GM18505 (cell line): ENCODE results near the gene CDH24.

Experiments used
- ATAC-seq: cut with Tn5 transposase; IDR thresholded peaks from one replicate; pipeline ENCODE4 v1.9.1; 2021; ENCODE audit not compliant: unreplicated experiment
- POLR2A ChIP-seq: IDR thresholded peaks from 4 replicates; pipeline ENCODE4 v1.6.1; 2011; ENCODE audit warnings: borderline replicate concordance; ENCODE audit not compliant: insufficient read depth, insufficient read length; ENCODE audit errors: extremely low read depth

The CDH24 gene

DNA sequence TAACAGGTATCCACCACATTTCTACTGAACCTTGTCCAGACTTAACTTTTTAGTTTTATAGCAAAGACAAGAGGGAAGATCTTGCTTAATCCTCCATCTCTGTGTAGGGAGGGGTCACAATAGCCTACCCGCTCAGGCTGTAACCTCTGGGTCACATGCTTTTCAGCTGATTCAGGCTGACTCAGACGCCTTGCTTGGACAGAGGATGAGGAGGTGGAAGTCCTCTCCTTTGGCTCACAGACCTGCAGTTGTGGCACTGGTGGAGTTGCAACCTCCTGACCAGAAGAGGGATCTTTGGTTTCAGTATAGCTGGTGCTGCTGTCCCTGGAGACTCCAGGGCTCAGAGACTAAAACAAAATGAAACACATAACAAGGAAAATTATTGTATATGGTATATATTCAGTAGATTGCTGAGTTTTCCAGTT, 21.4 kb upstream of the CDH24 start:
- no peak for TF ChIP-seq POLR2A
- no peak for ATAC-seq

DNA sequence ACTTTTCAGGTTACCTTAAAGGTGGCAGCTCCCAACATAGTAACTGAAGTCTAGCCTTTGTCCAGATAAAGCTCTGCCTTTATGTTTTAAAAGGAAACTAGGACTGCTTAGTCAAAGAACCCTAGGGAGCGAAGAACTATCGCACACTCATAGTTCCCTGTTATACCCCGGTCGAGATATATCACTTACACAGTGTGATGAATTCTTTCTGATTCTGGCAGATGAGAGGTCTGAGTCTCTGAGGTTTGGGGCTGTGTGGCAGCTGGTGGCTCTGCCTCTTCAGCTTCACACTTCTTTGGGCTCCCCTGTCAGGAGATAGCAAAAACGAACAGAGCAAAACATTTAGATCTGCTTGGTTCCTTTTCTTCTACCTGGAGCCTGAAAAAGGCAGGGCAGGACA, 20.6 kb upstream of the CDH24 start:
- TF ChIP-seq POLR2A, result no peak
- ATAC-seq, result no peak

DNA sequence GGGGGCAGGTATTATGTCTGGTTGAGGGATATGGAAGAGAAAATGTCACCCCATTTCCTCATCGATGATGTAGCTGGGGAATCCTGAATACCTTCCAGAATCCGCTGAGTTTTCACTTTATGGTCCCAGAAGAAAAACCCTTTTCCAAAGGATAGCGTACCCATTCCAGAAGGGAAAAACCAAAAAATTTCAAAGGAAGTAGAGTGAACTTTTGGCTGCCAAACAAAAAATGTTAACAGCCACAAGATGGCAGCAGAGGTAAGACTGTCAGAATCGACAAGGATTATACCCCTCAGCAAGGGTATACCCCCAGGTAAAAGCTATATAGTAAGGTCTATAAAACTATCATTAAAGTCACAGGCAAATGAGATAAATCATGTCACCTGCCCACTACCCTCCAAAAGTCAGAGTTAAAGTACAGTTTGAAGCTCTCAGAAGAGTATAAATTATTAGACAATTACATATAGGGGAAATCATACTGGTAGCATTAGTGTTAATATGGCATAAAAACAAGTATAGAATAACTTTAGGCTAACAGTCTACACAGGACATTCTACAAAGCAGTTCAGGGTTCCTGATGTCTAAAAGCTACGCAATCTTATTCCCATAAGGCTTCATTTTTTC, 19.6 kb upstream of the CDH24 start:
- no peak for ATAC-seq
- TF ChIP-seq POLR2A, result no peak

DNA sequence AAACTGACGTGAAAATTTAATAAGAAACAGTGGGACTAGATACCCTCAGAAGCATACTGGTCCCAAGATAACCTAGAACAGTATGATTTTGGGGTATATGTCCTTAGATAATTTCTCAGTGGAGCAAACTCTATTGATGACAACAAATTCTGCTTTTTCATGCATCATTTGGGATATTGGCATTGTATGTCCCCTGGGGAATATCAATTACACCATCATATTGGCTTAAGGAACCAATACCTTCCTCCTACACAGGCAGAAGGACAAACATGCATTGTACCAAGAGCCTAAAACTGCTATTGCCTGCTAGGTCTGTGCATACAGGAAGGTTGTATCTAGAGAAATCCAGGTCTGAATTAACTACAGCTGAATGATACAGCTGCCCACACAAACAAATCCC, 17.6 kb upstream of the CDH24 start:
- TF ChIP-seq POLR2A, result no peak
- ATAC-seq, result no peak

DNA sequence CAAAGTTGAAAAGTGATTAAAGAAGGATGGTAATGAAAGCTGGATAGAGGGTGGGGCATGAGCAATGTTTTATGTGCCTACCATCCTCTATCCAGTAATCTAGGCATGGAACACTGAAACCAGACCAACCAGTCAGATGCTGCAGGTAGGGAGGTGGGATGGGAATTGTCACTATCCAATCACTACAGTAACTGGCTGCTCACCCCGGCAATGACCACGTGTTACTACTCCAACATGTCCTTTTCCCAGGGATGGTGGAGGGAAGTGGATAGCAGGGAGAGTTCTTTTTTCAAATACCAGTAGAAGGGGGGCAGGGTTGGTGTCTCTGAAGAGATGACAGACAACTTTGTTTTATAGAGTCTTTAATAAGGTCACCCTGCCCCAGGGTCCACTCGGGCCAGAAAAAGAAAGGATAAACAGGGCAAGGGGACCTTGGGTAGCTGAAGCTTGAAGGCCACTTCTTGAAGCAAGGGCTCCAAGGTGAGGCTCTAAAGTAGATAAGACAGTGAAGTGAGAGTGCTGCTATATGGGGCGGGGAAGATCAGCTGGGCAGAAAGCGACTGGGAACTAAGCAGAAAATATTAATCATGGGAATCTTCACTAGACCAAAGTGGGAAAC, 14.7 kb upstream of the CDH24 start:
- TF ChIP-seq POLR2A, result no peak
- no peak for ATAC-seq

DNA sequence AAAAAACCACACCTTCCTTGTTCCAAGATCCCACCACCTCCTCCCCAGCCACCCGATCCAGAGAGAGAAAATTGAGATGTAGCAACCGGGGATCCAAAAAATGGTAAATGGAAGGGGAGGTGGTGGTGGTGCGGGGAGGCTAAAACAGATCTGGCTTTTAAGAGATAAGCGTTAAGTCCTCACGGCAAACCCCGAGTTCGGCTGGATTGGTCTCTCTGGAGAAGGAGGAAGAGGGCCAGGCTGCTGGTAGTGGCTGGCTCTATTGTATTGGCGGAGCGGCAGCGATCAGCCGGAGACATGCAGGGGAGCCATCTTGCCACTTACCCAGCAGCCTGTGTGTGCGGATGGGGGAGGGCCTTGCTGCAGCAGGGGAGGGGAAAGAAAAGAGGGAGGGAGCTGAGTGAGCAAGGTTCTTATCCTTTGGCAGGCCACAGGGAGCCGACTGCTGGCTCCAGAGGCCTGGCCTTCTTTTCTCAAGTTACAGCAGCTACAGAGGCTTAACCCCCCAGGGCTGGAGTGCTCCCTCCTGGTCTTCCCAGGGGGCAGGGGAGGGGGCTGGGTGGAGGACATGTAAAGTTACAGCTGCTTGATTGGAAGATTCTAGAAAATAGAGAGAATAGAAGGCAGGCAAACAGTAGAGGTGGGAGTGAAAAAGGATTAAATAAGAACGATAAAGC, 14.1 kb upstream of the CDH24 start:
- no peak for ATAC-seq
- TF ChIP-seq POLR2A, result peak; percentile 83

DNA sequence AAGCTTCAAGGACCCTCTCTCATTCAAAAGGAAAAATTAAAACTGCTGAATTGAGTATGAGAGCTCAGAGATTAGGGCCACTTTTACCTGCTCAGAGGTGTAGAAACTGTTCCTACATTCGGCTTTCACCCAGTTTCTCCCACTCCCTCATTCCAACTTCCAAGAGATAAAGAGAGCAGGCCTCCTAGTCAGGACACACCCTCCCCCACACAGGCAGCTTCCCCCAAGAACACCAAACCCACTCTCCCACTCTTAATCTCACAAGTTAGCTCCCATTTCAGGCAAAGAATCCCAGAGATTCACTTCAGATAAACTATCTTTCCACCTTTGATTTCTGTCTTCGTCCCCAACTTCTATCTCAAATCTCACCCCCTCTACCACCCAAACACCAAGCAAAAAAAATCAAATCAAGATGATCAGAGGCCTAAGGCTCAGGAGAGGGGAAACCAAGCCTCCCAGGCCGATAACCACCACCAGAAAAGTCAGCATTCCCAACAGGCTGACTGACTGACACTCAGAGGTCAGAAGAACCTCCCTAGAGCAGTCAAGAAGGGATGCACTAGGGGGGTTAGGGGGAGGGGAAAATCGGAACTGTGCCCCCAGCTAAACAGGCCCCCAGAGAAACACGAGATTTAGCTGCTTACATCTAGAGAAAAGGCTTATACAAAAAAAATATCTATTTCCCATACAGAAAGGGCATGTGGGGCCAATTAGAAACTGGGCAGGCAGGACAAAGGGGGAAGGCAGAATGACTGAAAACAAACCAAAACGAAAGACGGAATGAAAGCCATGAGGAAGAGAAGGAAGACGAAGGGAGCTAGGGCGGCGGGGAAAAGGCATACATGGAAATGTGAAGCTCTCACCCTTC, 13.2 kb upstream of the CDH24 start:
- ATAC-seq, result no peak
- no peak for TF ChIP-seq POLR2A

DNA sequence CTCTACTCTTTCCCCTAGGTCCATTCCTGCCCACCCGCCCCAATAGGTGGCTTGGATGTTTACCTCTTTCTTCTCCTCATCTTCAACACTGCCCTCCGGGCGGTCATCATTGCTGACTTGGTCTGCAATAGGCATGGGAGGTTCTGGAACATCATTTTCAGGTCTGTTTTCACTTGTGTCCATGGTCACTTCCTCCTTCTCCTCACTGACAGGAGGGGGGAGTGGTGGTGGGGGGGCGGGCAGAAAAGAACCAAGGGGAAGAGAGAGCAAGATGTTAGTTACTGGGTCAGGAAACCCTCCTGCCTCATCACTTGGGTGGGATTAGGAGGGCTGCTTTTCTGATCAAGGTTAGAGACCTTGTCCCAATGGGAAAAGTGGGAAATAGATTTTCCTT, 12.1 kb upstream of the CDH24 start:
- no peak for TF ChIP-seq POLR2A
- ATAC-seq, result no peak

DNA sequence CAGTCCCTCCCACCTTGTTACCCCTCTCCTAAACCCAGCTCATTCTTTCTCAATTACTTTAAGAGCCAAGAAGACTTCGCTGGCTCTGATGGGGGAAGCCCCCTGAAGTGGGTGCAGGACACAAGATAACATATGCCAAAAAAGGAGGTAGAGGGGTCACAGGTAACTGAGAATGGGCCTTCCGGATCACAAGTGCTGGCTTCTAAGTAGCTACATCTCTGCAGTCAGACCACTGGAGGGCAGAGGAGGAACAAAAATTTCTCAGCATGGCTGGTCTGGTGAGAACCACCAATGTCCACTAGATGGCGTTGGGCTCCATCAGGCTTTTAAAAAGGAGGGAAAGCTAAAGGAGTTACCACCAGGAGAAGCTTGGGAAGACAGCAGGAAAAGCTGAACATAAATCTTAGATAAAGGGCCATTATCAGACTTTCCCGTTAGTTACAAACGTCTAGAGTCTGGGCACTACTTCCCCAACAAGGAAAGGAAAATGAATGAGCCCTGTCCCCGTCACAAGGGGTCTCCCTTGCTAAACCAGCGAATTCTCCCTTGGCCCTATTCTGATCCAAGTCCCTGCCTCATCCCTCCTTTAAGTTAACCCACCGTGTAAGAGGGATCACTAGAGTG, 11.6 kb upstream of the CDH24 start:
- peak; percentile 11 for TF ChIP-seq POLR2A
- peak; percentile 72 for ATAC-seq

DNA sequence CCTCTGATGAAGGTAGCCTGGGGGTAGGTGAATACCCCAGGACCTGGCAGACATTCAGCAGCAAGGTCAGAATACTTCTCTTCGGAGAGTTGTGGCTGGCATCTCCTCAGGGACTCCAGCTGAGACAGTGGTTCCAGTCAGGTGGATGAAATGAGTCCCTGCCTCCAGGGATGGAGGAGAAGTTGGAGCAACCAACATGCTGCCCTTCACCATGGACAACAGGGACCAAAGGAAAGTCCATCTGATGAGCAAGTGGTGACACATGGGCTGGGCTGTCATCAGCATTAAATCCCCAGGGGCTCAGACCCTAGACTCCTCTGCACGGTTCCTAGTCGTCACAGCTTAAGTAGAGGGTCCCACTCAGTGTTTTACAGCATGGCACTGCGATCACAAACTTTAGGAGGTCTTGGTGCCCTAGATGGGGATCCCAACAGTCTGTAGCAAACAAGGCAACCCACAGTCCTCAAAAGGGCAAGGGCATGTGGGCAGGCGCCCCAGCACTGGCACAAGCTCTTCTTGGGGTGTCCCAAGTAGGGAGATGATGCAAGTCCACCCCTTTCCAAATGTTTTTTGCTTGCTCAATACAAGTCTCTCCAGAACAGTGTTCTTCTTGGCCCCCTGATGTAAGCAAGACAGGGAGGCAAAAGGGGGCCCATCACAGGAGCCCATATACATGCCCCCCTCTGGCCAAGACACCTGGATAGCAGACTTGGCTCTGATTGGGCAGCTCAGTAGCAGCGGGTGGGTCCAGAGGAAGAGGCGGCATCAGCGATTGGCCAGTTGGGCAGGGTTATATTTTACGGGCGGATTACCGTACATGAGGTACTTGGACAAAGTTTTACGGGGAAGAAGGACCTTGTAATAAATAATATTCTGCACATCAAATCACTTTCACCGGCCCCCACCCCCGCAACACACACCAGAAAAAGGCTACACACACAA, 10.8 kb upstream of the CDH24 start:
- ATAC-seq, result no peak
- TF ChIP-seq POLR2A, result no peak

DNA sequence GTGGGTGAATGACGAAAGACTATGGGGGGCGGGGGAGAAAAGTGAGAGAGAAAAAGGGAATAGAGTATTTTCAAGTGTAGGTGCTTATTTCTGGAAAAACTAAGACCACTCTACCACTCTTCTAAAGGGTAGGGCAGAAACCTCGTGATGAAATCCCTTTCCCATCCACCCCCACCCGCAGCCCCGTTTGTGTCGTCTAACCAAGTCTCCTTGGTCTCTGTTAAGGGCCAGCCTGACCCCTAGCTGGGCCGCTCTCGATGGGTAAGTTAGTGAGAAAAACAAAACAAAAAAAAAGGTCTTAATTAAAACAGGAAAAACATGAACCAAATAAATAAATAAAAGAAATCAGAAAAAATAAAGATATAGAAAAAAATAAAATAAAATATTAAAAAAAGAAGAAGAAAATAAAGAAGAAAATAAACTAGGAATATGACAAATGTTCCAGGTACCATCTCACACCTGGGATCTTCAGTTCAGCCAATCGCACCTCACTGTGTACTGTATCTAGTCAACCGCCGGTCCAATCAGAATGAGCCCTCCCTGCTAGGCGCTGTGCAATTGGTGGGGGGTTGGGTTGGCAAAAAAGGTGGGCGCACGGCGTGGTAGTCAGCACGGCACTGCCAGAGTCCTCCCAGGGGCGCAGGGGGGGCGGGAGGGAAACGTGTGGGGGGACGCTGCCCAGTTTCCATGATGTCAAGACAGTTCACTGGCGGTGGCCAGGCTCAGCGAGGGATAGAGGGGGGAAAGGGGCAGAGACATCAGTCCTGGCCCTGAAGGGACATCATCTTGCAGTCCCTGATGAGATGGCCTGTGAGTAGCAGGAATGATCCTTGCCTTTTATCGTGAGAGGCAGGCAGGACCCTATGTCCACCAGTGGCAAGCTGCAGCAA, 9.8 kb upstream of the CDH24 start:
- TF ChIP-seq POLR2A, result no peak
- no peak for ATAC-seq
